Stimulated activated memory B cell treated with anti-CD40 and anti-IgM and Interleukin-4, amounts not matched to agents 10 μg/mL and 1 μg/mL and 100 μg/mL, for 72 hours (primary cell): ENCODE results near the gene KCNA3.
A peak's percentile ranks its signal among the peaks of the same experiment; 100 is the strongest.
"Not testable (repeated sequence)": the region's sequence is repeated elsewhere in the genome, so short reads cannot be mapped to it uniquely, and the experiment has no call there.

Source experiments
- ATAC-seq: fragments of 150-1000 bp; cut with Tn5 transposase; 2 replicates; pipeline ENCODE4 v1.10.0; 2021
- H3K27ac Mint-ChIP-seq: one replicate; pipeline ENCODE4 v1.8.0; 2022; ENCODE audit warnings: mild to moderate bottlenecking, mixed read lengths
- H3K27me3 Mint-ChIP-seq: one replicate; pipeline ENCODE4 v1.8.0; 2022; ENCODE audit warnings: mixed read lengths
- H3K36me3 Mint-ChIP-seq: one replicate; pipeline ENCODE4 v1.8.0; 2022; ENCODE audit warnings: mixed read lengths
- H3K4me1 Mint-ChIP-seq: one replicate; pipeline ENCODE4 v1.8.0; 2022; ENCODE audit warnings: mixed read lengths
- H3K4me3 Mint-ChIP-seq: one replicate; pipeline ENCODE4 v1.8.0; 2022; ENCODE audit warnings: mild to moderate bottlenecking, moderate library complexity, mixed read lengths
- H3K9me3 Mint-ChIP-seq: one replicate; pipeline ENCODE4 v1.8.0; 2022; ENCODE audit warnings: mixed read lengths

The KCNA3 gene

DNA sequence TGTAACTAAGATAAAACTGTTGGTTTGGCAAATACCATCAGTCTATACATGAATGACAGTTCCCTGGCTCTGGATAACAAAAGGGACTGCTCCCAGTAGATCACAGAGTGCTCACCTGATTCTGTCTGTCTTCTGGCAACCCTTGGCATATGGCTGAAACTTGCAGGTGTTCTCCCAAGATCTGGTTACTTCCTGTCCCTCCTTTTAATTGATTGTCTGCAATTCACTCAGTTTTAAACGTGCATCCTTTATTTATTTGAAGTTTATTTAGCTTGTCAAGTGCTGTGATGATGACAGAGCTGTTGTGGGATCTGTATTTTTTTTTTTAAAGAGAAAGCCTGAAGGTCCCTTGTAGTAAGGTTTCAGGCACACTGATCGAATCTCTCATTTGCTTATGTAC, 3.4 kb downstream of the KCNA3 start:
- peaks cover 41% of the 10 kb centered on the region for H3K4me1 Mint-ChIP-seq
- no peak for ATAC-seq
- H3K4me3 Mint-ChIP-seq = peak overlapping the region; percentile 98
- H3K36me3 Mint-ChIP-seq = no peaks in the 10 kb centered on the region
- H3K9me3 Mint-ChIP-seq = no peaks in the 10 kb centered on the region
- H3K27ac Mint-ChIP-seq = peak overlapping the region; percentile 84
- H3K27me3 Mint-ChIP-seq = no peaks in the 10 kb centered on the region

- H3K9me3 Mint-ChIP-seq = no peaks in the 10 kb centered on the region
- H3K27ac Mint-ChIP-seq = no peak overlapping the region
- H3K4me1 Mint-ChIP-seq = peaks cover 25% of the 10 kb centered on the region
- H3K4me3 Mint-ChIP-seq = no peak overlapping the region
- no peaks in the 10 kb centered on the region for H3K36me3 Mint-ChIP-seq
- H3K27me3 Mint-ChIP-seq = no peaks in the 10 kb centered on the region
- ATAC-seq = no peak
Observed at GRCh38 chr1:110668549-110668948, 6.2 kb downstream of the KCNA3 start.

GRCh38 chr1:110667776-110668175, 7.0 kb downstream of the KCNA3 start:
- no peak for ATAC-seq
- H3K27me3 Mint-ChIP-seq = no peaks in the 10 kb centered on the region
- peaks cover 17% of the 10 kb centered on the region for H3K4me1 Mint-ChIP-seq
- no peak overlapping the region for H3K27ac Mint-ChIP-seq
- H3K36me3 Mint-ChIP-seq = no peaks in the 10 kb centered on the region
- H3K4me3 Mint-ChIP-seq = no peak overlapping the region
- H3K9me3 Mint-ChIP-seq = no peaks in the 10 kb centered on the region

DNA sequence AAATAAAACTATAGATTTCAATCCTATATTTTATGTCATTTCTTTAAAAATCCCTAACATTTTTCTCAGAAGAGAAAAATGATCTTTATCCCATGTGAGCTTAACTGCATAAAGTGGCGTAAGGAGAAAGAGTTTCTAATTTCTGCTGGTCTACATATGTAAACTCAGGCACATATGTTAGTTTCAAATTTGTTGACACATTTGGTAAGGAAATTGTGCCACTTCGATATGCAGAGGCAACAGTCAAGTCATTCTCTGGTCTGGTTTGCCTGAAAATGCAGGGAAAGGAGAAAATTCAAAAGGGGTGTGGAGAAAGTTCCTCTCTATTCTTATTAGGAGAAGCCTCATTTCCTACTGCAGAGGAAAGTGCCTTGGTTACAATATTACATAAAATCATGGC, 11.5 kb downstream of the KCNA3 start:
- H3K36me3 Mint-ChIP-seq = peaks cover 11% of the 10 kb centered on the region
- no peak for ATAC-seq
- no peaks in the 10 kb centered on the region for H3K4me1 Mint-ChIP-seq
- H3K27me3 Mint-ChIP-seq = no peaks in the 10 kb centered on the region
- H3K9me3 Mint-ChIP-seq = no peaks in the 10 kb centered on the region
- H3K4me3 Mint-ChIP-seq = no peak overlapping the region
- no peak overlapping the region for H3K27ac Mint-ChIP-seq

GRCh38 chr1:110659559-110659958, 15.2 kb downstream of the KCNA3 start:
- peaks cover 11% of the 10 kb centered on the region for H3K36me3 Mint-ChIP-seq

DNA sequence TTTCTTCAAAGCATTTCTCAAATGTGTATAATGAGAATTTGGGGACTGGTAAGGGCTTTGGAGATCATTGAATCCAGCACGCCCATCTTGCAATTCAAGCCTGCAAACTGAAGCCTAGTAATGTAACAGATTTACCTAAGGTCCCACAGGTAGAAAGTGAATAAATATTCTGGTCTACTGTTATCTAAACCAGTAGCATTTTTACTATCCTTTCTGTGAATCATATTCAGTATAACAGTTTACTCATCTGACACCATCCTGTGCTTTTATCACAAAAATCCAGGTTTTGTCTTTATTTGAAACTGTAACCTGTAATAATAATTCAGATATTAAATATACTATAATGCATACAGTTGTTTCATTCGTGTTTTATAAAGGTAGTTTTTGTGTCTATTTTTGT, 17.4 kb downstream of the KCNA3 start:
- Mint-ChIP-seq H3K4me1 (no peaks in the 10 kb centered on the region), H3K27ac (no peak overlapping the region), H3K27me3 (no peaks in the 10 kb centered on the region), H3K36me3 (peaks cover 11% of the 10 kb centered on the region), H3K4me3 (no peak overlapping the region), H3K9me3 (no peaks in the 10 kb centered on the region)
- ATAC-seq = no peak

More at GRCh38 chr1:110659559-110659958, 15.2 kb downstream of the KCNA3 start:
- not testable (repeated sequence) for H3K27me3 Mint-ChIP-seq, H3K4me1 Mint-ChIP-seq, H3K9me3 Mint-ChIP-seq, H3K4me3 Mint-ChIP-seq, H3K27ac Mint-ChIP-seq, ATAC-seq

- Mint-ChIP-seq H3K27me3 (no peaks in the 10 kb centered on the region), H3K36me3 (no peaks in the 10 kb centered on the region), H3K4me1 (no peaks in the 10 kb centered on the region), H3K27ac (no peak overlapping the region), H3K9me3 (no peaks in the 10 kb centered on the region), H3K4me3 (no peak overlapping the region)
- ATAC-seq = no peak
Observed at GRCh38 chr1:110650609-110651008, 24.1 kb downstream of the KCNA3 start.

DNA sequence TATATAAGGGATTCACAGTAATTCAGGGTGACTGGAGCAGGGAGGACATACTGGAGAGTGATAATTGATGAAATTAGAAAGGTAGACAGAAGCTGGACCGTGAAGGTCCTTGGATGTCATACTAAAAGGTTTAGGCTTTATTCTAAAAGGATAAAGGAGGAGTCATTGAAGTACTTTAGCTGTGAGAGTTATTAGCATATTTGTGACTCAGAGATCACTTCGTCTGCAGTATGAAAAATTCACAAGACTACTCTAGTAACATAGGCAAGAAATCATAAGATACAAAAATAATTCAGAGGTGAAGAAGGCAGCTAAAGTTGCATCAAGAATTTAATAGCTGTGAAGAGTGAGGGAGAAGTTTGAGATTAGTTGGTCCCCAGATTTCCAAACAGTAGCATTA, 26.3 kb downstream of the KCNA3 start:
- Mint-ChIP-seq H3K27me3 (no peaks in the 10 kb centered on the region), H3K4me3 (no peak overlapping the region), H3K9me3 (no peaks in the 10 kb centered on the region), H3K36me3 (no peaks in the 10 kb centered on the region), H3K27ac (no peak overlapping the region), H3K4me1 (peaks cover 6% of the 10 kb centered on the region)
- no peak for ATAC-seq

- no peaks in the 10 kb centered on the region for H3K9me3 Mint-ChIP-seq
- no peak overlapping the region for H3K4me3 Mint-ChIP-seq
- H3K36me3 Mint-ChIP-seq = no peaks in the 10 kb centered on the region
- H3K27ac Mint-ChIP-seq = no peak overlapping the region
- peaks cover 6% of the 10 kb centered on the region for H3K4me1 Mint-ChIP-seq
- no peaks in the 10 kb centered on the region for H3K27me3 Mint-ChIP-seq
- no peak for ATAC-seq
Observed at GRCh38 chr1:110647254-110647891, 27.4 kb downstream of the KCNA3 start.

DNA sequence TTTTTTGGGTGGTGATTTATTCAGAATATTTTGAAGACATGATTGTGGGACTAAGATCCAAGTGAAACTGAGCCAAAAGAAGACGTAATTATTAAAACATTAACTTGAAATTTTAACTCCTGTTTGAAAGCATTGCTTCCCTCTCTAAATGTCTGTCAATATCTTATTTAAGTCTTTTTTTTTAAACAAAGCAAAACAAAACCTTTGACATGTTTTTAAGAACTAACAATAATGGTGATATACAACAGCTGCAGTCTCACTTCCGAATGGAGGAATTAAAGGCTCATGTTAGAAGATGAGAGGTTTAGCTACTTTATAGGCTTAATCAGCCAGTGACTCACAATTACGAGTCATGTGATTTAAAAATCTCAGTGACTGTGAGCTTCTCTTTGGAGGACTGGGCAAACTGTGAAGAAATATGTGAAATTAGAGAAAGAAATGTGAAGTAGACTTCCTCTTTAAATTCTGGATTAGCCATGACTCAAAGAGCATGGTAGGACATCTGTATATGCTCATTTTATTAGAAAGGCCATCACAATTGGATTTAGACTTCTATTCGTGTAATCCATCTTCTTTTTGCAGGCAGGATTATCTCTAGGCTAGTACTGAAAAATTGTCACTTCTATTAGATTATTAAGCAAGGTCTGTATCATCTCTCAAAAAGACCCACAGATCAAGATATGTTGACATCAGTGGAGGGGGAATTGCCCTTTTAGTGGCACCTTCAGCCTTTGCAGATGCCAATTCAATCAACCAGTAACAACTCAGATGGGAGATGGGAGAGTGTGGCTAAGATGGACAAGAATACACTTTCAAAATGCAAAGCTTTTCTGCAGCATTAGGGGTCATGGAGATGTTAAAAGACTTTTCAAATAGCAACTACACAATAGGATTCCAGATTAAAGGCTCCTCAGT, 28.7 kb downstream of the KCNA3 start:
- no peak overlapping the region for H3K27ac Mint-ChIP-seq
- peaks cover 2% of the 10 kb centered on the region for H3K9me3 Mint-ChIP-seq
- peaks cover 13% of the 10 kb centered on the region for H3K4me1 Mint-ChIP-seq
- no peak overlapping the region for H3K4me3 Mint-ChIP-seq
- H3K36me3 Mint-ChIP-seq = no peaks in the 10 kb centered on the region
- H3K27me3 Mint-ChIP-seq = no peaks in the 10 kb centered on the region
- no peak for ATAC-seq

- H3K9me3 Mint-ChIP-seq = peaks cover 3% of the 10 kb centered on the region
- no peaks in the 10 kb centered on the region for H3K36me3 Mint-ChIP-seq
- no peak overlapping the region for H3K4me3 Mint-ChIP-seq
- no peaks in the 10 kb centered on the region for H3K27me3 Mint-ChIP-seq
- H3K4me1 Mint-ChIP-seq = peaks cover 16% of the 10 kb centered on the region
- no peak for ATAC-seq
- H3K27ac Mint-ChIP-seq = no peak overlapping the region
Observed at GRCh38 chr1:110645211-110645610, 29.5 kb downstream of the KCNA3 start.

- Mint-ChIP-seq H3K9me3 (peaks cover 6% of the 10 kb centered on the region), H3K4me1 (peaks cover 21% of the 10 kb centered on the region), H3K36me3 (no peaks in the 10 kb centered on the region), H3K4me3 (no peak overlapping the region), H3K27ac (peak overlapping the region; percentile 10), H3K27me3 (no peaks in the 10 kb centered on the region)
- peak; percentile 73 for ATAC-seq
Observed at GRCh38 chr1:110643879-110644472, 30.8 kb downstream of the KCNA3 start.

DNA sequence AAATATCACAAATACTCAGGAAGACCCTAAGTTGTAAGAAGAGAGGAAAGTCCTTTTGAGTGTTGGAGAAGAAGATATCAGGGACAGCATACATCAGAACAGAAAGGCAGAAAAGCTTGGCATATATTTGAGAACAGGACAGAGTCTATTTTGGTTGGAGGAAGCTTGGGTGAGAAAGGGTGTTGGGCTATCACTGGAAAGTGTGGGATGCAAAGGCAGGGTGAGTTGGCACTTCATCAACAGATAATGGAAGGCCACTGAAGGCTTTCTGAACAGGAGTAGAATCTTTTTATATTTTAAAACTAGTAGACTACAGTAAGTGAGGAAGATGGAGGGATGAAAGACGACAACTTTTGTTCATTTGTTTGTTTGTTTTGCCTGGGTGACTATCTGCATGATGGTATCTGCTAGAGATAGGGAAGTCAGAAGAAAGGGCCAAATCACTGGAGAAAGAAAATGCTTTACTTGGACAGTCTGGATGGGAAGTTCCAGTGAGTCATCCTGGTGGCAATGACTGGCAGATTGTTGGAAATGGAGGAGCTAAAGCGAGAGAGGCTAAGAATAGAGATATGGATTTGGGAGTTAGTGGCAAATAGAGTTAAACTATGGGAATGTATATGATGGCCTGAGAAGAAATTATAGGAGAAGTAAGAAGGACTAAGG, 34.9 kb downstream of the KCNA3 start:
- Mint-ChIP-seq H3K27me3 (no peaks in the 10 kb centered on the region), H3K36me3 (no peaks in the 10 kb centered on the region), H3K9me3 (peaks cover 6% of the 10 kb centered on the region), H3K4me1 (peaks cover 52% of the 10 kb centered on the region), H3K4me3 (no peak overlapping the region), H3K27ac (peak overlapping the region; percentile 9)
- ATAC-seq = no peak

GRCh38 chr1:110638556-110638955, 36.2 kb downstream of the KCNA3 start:
- H3K27me3 Mint-ChIP-seq = no peaks in the 10 kb centered on the region

DNA sequence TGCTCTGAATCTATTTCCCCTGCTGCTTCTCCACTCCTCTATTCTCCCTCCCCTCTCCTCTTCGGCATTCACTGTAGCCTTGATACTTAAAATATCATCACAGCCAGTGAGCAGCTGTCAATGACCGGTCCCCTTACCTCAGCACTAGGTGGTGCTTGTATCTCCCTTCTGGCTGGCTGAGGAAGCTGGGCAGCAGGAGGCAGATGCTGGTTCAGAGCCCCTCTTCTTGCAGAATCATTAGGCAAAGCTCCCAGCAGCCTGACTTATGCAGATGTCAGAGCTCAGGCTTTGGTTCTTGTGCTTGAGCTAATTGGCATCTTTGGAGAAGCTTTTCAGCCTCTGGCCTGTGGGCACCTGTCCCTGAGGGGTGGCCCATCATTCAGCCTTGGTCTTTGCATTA, 36.7 kb downstream of the KCNA3 start:
- Mint-ChIP-seq H3K9me3 (peaks cover 6% of the 10 kb centered on the region), H3K4me3 (no peak overlapping the region), H3K4me1 (peaks cover 62% of the 10 kb centered on the region), H3K36me3 (no peaks in the 10 kb centered on the region), H3K27me3 (no peaks in the 10 kb centered on the region), H3K27ac (peak overlapping the region; percentile 4)
- ATAC-seq = no peak

More at GRCh38 chr1:110638556-110638955, 36.2 kb downstream of the KCNA3 start:
- Mint-ChIP-seq H3K36me3 (no peaks in the 10 kb centered on the region), H3K4me1 (peaks cover 57% of the 10 kb centered on the region), H3K4me3 (no peak overlapping the region), H3K9me3 (peaks cover 6% of the 10 kb centered on the region), H3K27ac (peak overlapping the region; percentile 4)
- no peak for ATAC-seq
